ENCODE results near the gene CD81.

The CD81 gene

GRCh38 chr11:2444821-2445745 lies 68.0 kb downstream of the CD81 start, which contains the start of gene KCNQ1:
Gene KCNQ1, plus strand, starts transcription at chr11:2445008. Its CDS starts 91 bp downstream, at chr11:2445099.
- TF ChIP-seq ZNF565 (CRISPR knock-in tag; conservative IDR thresholded peaks at IDR 0.05; ENCODE audit: low read depth): no peak
- TF ChIP-seq TSHZ2 (CRISPR knock-in tag; IDR thresholded peaks at IDR 0.05): no peak
- TF ChIP-seq ISL1 (CRISPR knock-in tag; IDR thresholded peaks at IDR 0.05): no peak
- ATAC-seq: no peak

GRCh38 chr11:2445746-2446551 lies 68.8 kb downstream of the CD81 start:
- TF ChIP-seq TCF4 (CRISPR knock-in tag; IDR thresholded peaks at IDR 0.05; ENCODE audit: borderline replicate concordance) (no peak), TOX (CRISPR knock-in tag; IDR thresholded peaks at IDR 0.05; ENCODE audit: borderline replicate concordance) (no peak), BACH2 (CRISPR knock-in tag; IDR thresholded peaks at IDR 0.05; ENCODE audit: borderline replicate concordance) (no peak), OSR1 (CRISPR knock-in tag; IDR thresholded peaks at IDR 0.05) (no peak), ZNF565 (CRISPR knock-in tag; conservative IDR thresholded peaks at IDR 0.05; ENCODE audit: low read depth) (no peak), ZC3H10 (CRISPR knock-in tag; IDR thresholded peaks at IDR 0.05) (no peak)
- ATAC-seq: no peak

- no peak for TF ChIP-seq OSR1 (CRISPR knock-in tag; IDR thresholded peaks at IDR 0.05)
- TF ChIP-seq TOX (CRISPR knock-in tag; IDR thresholded peaks at IDR 0.05; ENCODE audit: borderline replicate concordance): no peak
- TF ChIP-seq ZNF565 (CRISPR knock-in tag; conservative IDR thresholded peaks at IDR 0.05; ENCODE audit: low read depth): no peak
- TF ChIP-seq GLIS3 (CRISPR knock-in tag; IDR thresholded peaks at IDR 0.05): no peak
- TF ChIP-seq ISL1 (CRISPR knock-in tag; IDR thresholded peaks at IDR 0.05): no peak
- no peak for TF ChIP-seq TCF4 (CRISPR knock-in tag; IDR thresholded peaks at IDR 0.05; ENCODE audit: borderline replicate concordance)
- no peak for TF ChIP-seq PATZ1 (CRISPR knock-in tag; IDR thresholded peaks at IDR 0.05; ENCODE audit: borderline replicate concordance)
- no peak for TF ChIP-seq BACH2 (CRISPR knock-in tag; IDR thresholded peaks at IDR 0.05; ENCODE audit: borderline replicate concordance)
- TF ChIP-seq CSRNP3 (CRISPR knock-in tag; IDR thresholded peaks at IDR 0.05): no peak
- TF ChIP-seq ZNF70 (CRISPR knock-in tag; IDR thresholded peaks at IDR 0.05): no peak
- no peak for ATAC-seq
Observed at GRCh38 chr11:2446590-2447252, 69.6 kb downstream of the CD81 start.
